NCI-H526 (cell line): Measurements from ENCODE around the gene KRT79.
"Not testable (repeated sequence)": the region's sequence is repeated elsewhere in the genome, so short reads cannot be mapped to it uniquely, and the experiment has no call there.

Experiments
- DNase-seq, 2 experiments: peaks; one replicate each; lab custom pipeline; 2025; lab: John Stamatoyannopoulos, UW

Gene KRT79

DNA sequence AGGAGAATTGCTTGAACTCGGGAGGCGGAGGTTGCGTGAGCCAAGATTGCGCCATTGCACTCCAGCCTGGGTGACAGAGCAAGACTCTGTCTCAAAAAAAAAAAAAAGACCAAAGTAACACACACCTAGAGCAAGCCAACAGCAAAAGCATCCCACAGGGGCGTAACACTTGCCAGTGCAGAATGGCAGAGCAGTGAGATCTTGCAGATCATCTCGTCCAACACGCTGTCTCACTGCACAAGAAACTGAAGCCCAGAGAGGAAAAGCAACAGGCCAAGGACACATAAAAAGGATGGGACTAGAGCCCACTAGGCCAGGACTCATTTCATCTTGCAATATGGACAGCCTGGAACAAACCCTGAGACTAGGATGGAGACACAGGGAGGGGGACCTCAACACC lies 27.4 kb upstream of the KRT79 start:
- no peak for DNase-seq

GRCh38 chr12:52860102-52860823 lies 26.2 kb upstream of the KRT79 start:
- no peak for DNase-seq

- DNase-seq = no peak
Measured at GRCh38 chr12:52857500-52857899, 23.4 kb upstream of the KRT79 start.

DNA sequence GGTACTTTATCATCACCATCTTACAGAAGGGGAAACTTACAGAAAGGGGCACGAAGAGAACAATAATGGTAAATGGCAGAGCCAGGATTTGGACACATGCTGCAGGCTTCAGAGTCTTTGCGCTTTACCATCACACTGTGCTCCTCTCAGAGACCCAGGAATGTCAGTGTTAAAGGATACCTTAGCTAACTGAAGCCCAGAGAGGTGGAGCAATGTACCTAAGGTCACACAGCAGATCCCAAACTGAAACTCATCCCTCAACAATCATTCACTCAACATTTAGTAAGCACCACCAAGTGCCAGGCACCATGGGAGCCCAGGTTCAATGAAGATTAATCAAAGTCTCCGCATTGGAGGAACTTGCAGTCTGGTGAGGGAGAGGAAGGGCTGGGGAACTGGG lies 22.7 kb upstream of the KRT79 start:
- DNase-seq = no peak

DNA sequence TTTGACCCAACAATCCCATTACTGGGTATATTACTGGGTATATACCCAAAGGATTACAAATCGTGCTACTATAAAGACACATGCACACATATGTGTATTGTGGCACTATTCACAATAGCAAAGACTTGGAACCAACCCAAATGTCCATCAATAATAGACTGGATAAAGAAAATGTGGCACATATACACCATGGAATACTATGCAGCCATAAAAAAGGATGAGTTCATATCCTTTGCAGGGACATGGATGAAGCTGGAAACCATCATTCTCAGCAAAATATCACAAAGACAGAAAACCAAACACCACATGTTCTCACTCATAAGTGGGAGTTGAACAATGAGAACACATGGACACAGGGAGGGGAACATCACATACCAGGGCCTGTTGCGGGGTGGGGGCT lies 22.0 kb upstream of the KRT79 start:
- not testable (repeated sequence) for DNase-seq

- no peak for DNase-seq
Measured at GRCh38 chr12:52851787-52852186, 17.7 kb upstream of the KRT79 start.

GRCh38 chr12:52850681-52851080 lies 16.6 kb upstream of the KRT79 start:
- no peak for DNase-seq

GRCh38 chr12:52849511-52849910 lies 15.4 kb upstream of the KRT79 start:
- no peak for DNase-seq

DNA sequence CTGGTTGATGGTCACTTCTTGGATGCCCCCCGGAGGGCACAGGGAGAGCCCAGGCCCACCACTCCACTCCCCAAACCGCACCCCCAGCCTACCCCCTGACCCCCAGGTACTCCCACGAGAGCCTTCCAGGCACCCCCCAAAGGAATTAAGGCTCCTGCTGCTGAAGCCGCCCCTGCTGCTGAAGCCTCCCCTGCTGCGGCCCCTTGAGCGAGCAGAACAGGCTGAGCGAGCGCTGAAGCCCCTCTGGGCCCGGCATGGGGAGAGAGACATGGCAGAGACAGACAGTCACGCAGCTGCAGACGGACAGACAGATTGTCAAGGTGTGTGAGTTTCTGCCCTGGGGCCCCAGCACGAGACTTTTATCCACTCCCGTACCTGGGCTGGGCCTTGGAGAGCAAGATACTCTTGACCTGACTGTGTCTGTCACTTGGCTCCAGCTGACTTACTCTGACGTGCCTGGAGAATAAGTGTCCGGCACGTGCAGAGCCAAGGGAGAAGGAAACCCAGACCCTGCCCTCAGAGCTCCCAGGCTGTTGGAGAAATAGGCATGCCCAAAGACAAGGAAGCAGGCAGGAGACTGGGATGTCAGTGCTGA lies 14.6 kb upstream of the KRT79 start, which contains the start of gene KRT78:
Gene KRT78, minus strand, starts transcription at position 334 of the 595 bp plus-strand sequence. Its CDS starts 64 bp downstream, at position 270.
- no peak for DNase-seq

DNA sequence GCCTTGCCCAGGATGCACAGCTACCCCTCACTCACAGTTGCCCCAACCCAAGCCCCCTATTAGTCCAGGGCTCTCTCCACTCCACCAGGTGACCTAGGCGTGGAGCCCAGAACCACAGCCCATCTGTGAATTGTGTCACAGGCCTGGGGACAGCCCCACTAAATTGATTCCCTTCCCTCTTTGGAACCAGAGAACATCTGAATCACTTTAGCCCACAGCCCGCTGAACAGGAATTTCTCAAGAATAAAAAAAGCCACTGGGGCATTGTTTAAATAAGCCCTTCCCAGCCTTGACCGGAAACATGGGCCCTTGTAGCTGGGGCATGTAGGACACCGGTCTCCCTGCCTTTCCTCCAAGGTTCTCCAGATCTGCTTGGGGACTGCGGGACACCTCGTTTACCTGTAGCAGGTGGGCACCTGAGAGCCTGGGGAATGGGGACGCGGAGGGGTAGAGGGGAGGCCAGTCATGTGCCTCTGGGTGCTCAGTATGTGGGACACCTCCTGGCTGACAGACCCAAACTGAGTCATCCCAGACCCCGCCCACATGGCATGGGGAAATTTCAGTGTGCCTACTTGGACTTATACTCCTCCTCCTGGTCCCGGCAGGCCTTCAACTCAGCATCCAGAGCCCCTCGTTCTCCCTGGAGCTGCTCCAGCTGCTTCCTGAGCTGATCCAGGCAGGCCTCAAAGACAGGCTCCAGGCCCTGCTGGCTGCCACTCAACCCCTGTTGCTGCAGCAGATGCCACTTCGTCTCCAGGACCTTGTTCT lies 13.4 kb upstream of the KRT79 start:
- no peak for DNase-seq

GRCh38 chr12:52846356-52846970 lies 12.4 kb upstream of the KRT79 start:
- DNase-seq = no peak

DNA sequence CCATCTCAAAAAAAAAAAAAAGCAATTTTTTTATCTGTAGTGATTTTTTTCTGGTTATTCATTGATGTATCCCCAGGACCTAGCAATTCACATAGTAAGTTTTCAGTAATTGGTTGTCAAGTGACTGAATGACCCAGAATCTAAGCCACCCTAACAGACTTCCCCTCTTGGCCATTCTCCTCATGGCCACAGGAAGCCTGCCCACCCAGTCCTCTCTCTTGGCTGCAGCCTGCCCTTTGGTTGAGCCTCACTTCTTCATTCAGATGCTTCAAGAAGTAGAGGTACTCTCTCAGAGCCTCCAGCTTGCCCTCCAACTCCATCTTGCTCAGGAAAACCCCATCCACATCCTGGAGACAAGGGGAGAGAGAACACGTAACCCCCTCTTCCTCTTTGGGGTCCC lies 11.8 kb upstream of the KRT79 start:
- DNase-seq = no peak

DNA sequence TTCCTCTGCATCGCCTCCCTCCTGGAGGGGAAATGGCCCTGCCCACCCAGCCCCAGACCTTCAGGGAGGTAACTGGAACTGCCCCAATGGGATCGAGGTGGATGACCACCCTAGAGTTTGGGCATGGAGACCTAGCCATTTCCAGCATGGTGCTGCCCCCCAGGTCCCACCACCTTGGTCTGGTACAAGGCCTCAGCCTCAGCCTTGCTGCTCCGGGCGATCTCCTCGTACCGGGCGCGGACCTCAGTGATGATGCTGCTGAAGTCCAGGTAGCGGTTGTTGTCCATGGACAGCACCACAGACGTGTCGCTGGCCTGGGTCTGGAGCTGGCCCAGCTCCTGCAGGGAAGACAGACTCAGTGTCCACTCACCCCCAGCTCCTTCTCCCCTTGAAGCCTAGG lies 10.3 kb upstream of the KRT79 start:
- no peak for DNase-seq

GRCh38 chr12:52839436-52840105 lies 5.5 kb upstream of the KRT79 start:
- no peak for DNase-seq

DNA sequence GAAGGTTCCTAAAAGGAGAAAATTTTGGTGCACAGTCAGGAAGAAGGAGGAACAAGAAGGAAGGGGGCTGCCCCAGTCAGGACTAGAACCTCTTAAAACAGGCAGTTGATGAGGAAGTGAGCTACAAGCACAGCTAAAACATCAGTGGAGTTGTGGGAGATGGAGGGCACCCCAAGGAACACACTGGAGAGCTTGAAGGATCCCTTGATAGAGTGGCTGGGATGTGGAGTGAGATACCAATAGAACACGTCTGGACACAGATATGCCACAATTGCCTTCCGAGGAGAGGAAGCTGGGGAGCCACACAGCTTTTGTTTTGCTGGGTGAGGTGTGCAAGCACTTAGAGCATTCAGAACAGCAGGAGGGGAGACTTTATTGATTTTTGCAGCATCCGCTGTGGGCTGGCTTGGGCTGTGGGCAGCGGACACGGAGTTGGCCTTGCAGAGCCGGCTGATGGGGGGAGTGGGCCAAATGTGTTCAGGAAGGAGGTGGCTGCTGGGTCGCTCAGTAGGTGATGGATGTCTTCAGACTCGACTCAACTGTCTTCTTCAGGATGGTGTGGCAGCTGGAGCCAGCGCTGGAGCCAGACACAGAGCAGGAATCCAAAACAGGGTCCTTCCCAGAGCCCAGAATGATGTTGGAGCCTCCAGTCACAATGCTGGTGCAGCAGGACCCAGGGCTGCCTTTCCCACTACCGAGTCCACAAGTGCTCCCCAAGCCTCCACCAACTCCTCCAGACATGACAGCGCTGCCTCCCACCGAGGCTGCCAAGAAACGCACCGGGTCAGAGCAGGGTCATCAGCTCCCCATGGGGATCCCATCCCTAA lies 4.7 kb upstream of the KRT79 start:
- no peak for DNase-seq

DNA sequence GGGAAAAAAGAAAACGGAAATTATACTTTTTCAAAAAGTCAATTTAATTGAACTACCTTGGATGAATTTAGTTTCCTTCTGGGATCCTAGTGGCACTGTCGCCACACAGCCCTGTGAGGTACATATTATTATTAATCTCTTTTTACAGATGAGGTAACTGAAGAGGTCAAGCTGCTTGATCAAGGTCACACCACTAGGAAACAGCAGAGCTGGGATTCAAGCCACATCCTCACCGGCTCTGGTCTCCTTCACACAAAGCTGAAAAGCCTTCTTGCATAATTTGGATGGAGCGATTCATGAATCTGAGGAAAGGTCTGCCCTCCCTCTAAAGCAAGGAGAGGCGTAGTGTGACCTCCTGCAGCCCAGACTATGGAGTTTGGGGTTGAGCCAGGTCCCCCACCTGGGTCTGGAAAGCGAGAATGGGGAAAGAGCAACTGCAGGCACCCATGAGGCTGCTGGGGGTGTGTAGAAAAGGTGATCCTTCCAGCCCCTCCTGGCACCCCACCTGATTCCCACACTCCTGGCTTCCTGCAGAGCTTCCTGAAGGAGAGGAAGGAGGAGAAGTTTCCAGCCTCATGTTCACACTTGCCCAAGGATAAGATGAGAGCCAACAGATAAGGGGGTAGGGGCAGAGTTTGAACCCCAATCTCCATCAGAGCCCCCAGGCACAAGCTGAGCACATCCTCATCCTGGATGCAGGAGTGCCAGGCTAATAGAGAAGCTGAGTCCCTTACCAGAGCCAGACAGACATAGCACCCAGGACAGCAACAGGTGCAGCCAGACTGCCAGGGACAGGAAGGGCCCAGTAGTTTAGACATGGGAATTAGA lies 3.9 kb upstream of the KRT79 start:
- no peak for DNase-seq

DNA sequence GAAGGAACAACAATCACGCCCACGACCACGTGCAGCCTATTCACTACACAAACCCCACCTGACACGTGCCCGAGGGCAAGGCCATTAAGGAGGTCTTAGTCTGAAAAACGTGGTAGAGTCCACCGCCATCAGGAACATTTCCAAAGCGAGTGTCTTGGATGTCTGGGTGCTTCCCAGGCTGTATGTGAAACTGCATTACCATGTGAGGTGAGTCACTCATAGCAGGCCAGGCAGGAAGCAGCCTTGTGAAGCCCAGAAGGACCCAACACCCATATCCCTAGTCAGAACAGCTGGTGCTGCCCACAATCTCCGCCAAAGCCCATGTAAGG lies 3.3 kb upstream of the KRT79 start:
- DNase-seq = no peak

GRCh38 chr12:52836491-52837412 lies 2.6 kb upstream of the KRT79 start:
- DNase-seq = no peak

- DNase-seq = no peak
Measured at GRCh38 chr12:52836042-52836466, 1.9 kb upstream of the KRT79 start.
